Endothelial cell (in vitro differentiated cells): ENCODE results near the gene PINK1. TPM values are rescaled to one million over a fixed set of nuclear protein-coding genes. Genes with fewer than 3 reads are reported as not detected.
"Not testable (repeated sequence)": the region's sequence is repeated elsewhere in the genome, so short reads cannot be mapped to it uniquely, and the experiment has no call there.

Experiments
- DNase-seq: peaks from one replicate; pipeline ENCODE4 v3.0.0; 2021; ENCODE audit warnings: low spot score
- H3K27ac Mint-ChIP-seq: one replicate; pipeline ENCODE4 v1.8.0; 2021; ENCODE audit warnings: mixed read lengths, inconsistent platforms; ENCODE audit not compliant: unreplicated experiment
- H3K27me3 Mint-ChIP-seq: one replicate; pipeline ENCODE4 v1.8.0; 2021; ENCODE audit warnings: mild to moderate bottlenecking, moderate library complexity, mixed read lengths, inconsistent platforms; ENCODE audit not compliant: unreplicated experiment
- H3K36me3 Mint-ChIP-seq: one replicate; pipeline ENCODE4 v1.8.0; 2021; ENCODE audit warnings: mild to moderate bottlenecking, low read depth, mixed read lengths, inconsistent platforms; ENCODE audit not compliant: unreplicated experiment
- H3K4me1 Mint-ChIP-seq: one replicate; pipeline ENCODE4 v1.8.0; 2021; ENCODE audit warnings: mild to moderate bottlenecking, mixed read lengths, inconsistent platforms; ENCODE audit not compliant: unreplicated experiment
- H3K4me3 Mint-ChIP-seq: one replicate; pipeline ENCODE4 v1.8.0; 2021; ENCODE audit warnings: mild to moderate bottlenecking, mixed read lengths, inconsistent platforms; ENCODE audit not compliant: unreplicated experiment
- H3K9me3 Mint-ChIP-seq: one replicate; pipeline ENCODE4 v1.8.0; 2021; ENCODE audit warnings: mixed read lengths, inconsistent platforms; ENCODE audit not compliant: unreplicated experiment
- CTCF ChIP-seq: fragments of 200-600 bp; sonication (generic); IDR thresholded peaks from one replicate; pipeline ENCODE4 v1.5.0; 2021; ENCODE audit warnings: antibody characterized with exemption; ENCODE audit not compliant: unreplicated experiment
- total RNA-seq: library from RNA; stranded (reverse); fragmentation: NEBNext Ultra II Directional; extraction: Animal tissue kit (Norgen Biotek cat#: 25700); gene quantifications from one replicate; pipeline ENCODE4 v1.2.1, GENCODE V29; 2021; ENCODE audit not compliant: unreplicated experiment

PINK1 gene
- total RNA-seq, 1 donor from 2014 or later: 40.0 TPM

- H3K27ac Mint-ChIP-seq: no peak overlapping the region
- no peak overlapping the region for H3K4me3 Mint-ChIP-seq
- no peaks in the 10 kb centered on the region for H3K36me3 Mint-ChIP-seq
- no peak for DNase-seq
- H3K27me3 Mint-ChIP-seq: peaks cover 6% of the 10 kb centered on the region
- no peaks in the 10 kb centered on the region for H3K9me3 Mint-ChIP-seq
- H3K4me1 Mint-ChIP-seq: no peaks in the 10 kb centered on the region
- no peak for TF ChIP-seq CTCF
Observed at GRCh38 chr1:20670936-20671335, 37.7 kb downstream of the PINK1 start.

GRCh38 chr1:20672265-20672632, 39.0 kb downstream of the PINK1 start:
- DNase-seq: no peak
- H3K4me3 Mint-ChIP-seq: no peak overlapping the region
- no peak overlapping the region for H3K27ac Mint-ChIP-seq
- no peaks in the 10 kb centered on the region for H3K36me3 Mint-ChIP-seq
- H3K9me3 Mint-ChIP-seq: no peaks in the 10 kb centered on the region
- no peaks in the 10 kb centered on the region for H3K4me1 Mint-ChIP-seq
- peaks cover 6% of the 10 kb centered on the region for H3K27me3 Mint-ChIP-seq
- TF ChIP-seq CTCF: no peak

- H3K4me1 Mint-ChIP-seq, H3K27ac Mint-ChIP-seq, DNase-seq, H3K9me3 Mint-ChIP-seq, H3K36me3 Mint-ChIP-seq, H3K27me3 Mint-ChIP-seq, H3K4me3 Mint-ChIP-seq: not testable (repeated sequence)
Observed at GRCh38 chr1:20673626-20674025, 40.4 kb downstream of the PINK1 start.

GRCh38 chr1:20678599-20678998, 45.3 kb downstream of the PINK1 start:
- no peak for TF ChIP-seq CTCF
- peaks cover 2% of the 10 kb centered on the region for H3K27me3 Mint-ChIP-seq
- DNase-seq: no peak
- H3K9me3 Mint-ChIP-seq: no peaks in the 10 kb centered on the region
- H3K4me3 Mint-ChIP-seq: no peak overlapping the region
- no peaks in the 10 kb centered on the region for H3K36me3 Mint-ChIP-seq
- H3K27ac Mint-ChIP-seq: no peak overlapping the region
- H3K4me1 Mint-ChIP-seq: no peaks in the 10 kb centered on the region

- Mint-ChIP-seq H3K9me3 (no peaks in the 10 kb centered on the region), H3K27me3 (peaks cover 7% of the 10 kb centered on the region), H3K4me1 (peaks cover 3% of the 10 kb centered on the region), H3K27ac (no peak overlapping the region), H3K4me3 (no peak overlapping the region), H3K36me3 (peaks cover under 1% of the 10 kb centered on the region)
- no peak for DNase-seq
- TF ChIP-seq CTCF: no peak
Observed at GRCh38 chr1:20680269-20680668, 47.0 kb downstream of the PINK1 start.

- peaks cover 11% of the 10 kb centered on the region for H3K4me1 Mint-ChIP-seq
- no peak overlapping the region for H3K4me3 Mint-ChIP-seq
- H3K9me3 Mint-ChIP-seq: no peaks in the 10 kb centered on the region
- peaks cover 9% of the 10 kb centered on the region for H3K27me3 Mint-ChIP-seq
- no peak overlapping the region for H3K27ac Mint-ChIP-seq
- no peak for DNase-seq
- no peak for TF ChIP-seq CTCF
- peaks cover 9% of the 10 kb centered on the region for H3K36me3 Mint-ChIP-seq
Observed at GRCh38 chr1:20681999-20682398, 48.7 kb downstream of the PINK1 start.
